Mucosa of stomach (tissue), 1 donor: ENCODE measurements around the gene NIPAL3.
"Not testable (repeated sequence)": the region's sequence is repeated elsewhere in the genome, so short reads cannot be mapped to it uniquely, and the experiment has no call there.

Source experiments
- H3K27me3 ChIP-seq: one replicate; pipeline ENCODE4 v1.7.0; 2013; ENCODE audit warnings: mild to moderate bottlenecking, low read length; ENCODE audit not compliant: control insufficient read depth, insufficient read depth
- H3K36me3 ChIP-seq: one replicate; pipeline ENCODE4 v1.7.0; 2013; ENCODE audit warnings: low read length; ENCODE audit not compliant: control insufficient read depth, insufficient read depth
- H3K4me1 ChIP-seq: one replicate; pipeline ENCODE4 v1.7.0; 2013; ENCODE audit warnings: mild to moderate bottlenecking, low read length; ENCODE audit not compliant: control insufficient read depth, insufficient read depth
- H3K4me3 ChIP-seq: one replicate; pipeline ENCODE4 v1.7.0; 2013; ENCODE audit warnings: low read length
- H3K9ac ChIP-seq: one replicate; pipeline ENCODE4 v1.7.0; 2013; ENCODE audit warnings: mild to moderate bottlenecking, low read length, moderate library complexity
- H3K9me3 ChIP-seq: one replicate; pipeline ENCODE4 v1.7.0; 2013; ENCODE audit warnings: mild to moderate bottlenecking, low read length, moderate library complexity; ENCODE audit not compliant: control insufficient read depth
- donor health status: Pancreatic carcinoma.

Gene NIPAL3

GRCh38 chr1:24503059-24503751 is 87.6 kb downstream of the NIPAL3 start:
- peak overlapping the region; percentile 80 for H3K9ac ChIP-seq
- no peaks in the 10 kb centered on the region for H3K36me3 ChIP-seq
- no peaks in the 10 kb centered on the region for H3K9me3 ChIP-seq
- H3K4me3 ChIP-seq = peak overlapping the region; percentile 91
- H3K27me3 ChIP-seq = no peaks in the 10 kb centered on the region
- H3K4me1 ChIP-seq = peaks cover 33% of the 10 kb centered on the region

- Histone ChIP-seq H3K36me3 (no peaks in the 10 kb centered on the region), H3K9ac (peak overlapping the region; percentile 80), H3K4me3 (peak overlapping the region; percentile 91), H3K4me1 (peaks cover 33% of the 10 kb centered on the region), H3K27me3 (no peaks in the 10 kb centered on the region), H3K9me3 (no peaks in the 10 kb centered on the region)
These were observed 88.4 kb downstream of the NIPAL3 start for GRCh38 chr1:24503870-24504523.

GRCh38 chr1:24504560-24504959 is 89.0 kb downstream of the NIPAL3 start:
- H3K4me3 ChIP-seq = no peak overlapping the region
- peak overlapping the region; percentile 80 for H3K9ac ChIP-seq

GRCh38 chr1:24505816-24506215 is 90.2 kb downstream of the NIPAL3 start:
- Histone ChIP-seq H3K9me3 (no peaks in the 10 kb centered on the region), H3K4me1 (peaks cover 33% of the 10 kb centered on the region), H3K9ac (no peak overlapping the region), H3K36me3 (no peaks in the 10 kb centered on the region), H3K4me3 (no peak overlapping the region), H3K27me3 (no peaks in the 10 kb centered on the region)

More at GRCh38 chr1:24504560-24504959, 89.0 kb downstream of the NIPAL3 start:
- Histone ChIP-seq H3K27me3 (no peaks in the 10 kb centered on the region), H3K9me3 (no peaks in the 10 kb centered on the region), H3K36me3 (no peaks in the 10 kb centered on the region), H3K4me1 (peaks cover 33% of the 10 kb centered on the region)

GRCh38 chr1:24506691-24507381 is 91.2 kb downstream of the NIPAL3 start:
- peaks cover 24% of the 10 kb centered on the region for H3K4me1 ChIP-seq
- no peak overlapping the region for H3K4me3 ChIP-seq
- H3K36me3 ChIP-seq = no peaks in the 10 kb centered on the region
- no peak overlapping the region for H3K9ac ChIP-seq
- H3K27me3 ChIP-seq = no peaks in the 10 kb centered on the region
- no peaks in the 10 kb centered on the region for H3K9me3 ChIP-seq

- H3K4me1 ChIP-seq = peaks cover 20% of the 10 kb centered on the region
- no peak overlapping the region for H3K4me3 ChIP-seq
- H3K36me3 ChIP-seq = no peaks in the 10 kb centered on the region
- H3K27me3 ChIP-seq = no peaks in the 10 kb centered on the region
- H3K9me3 ChIP-seq = no peaks in the 10 kb centered on the region
- H3K9ac ChIP-seq = no peak overlapping the region
These were observed 91.8 kb downstream of the NIPAL3 start for GRCh38 chr1:24507405-24507804.

- Histone ChIP-seq H3K36me3 (no peaks in the 10 kb centered on the region), H3K4me3 (no peak overlapping the region)
These were observed 93.3 kb downstream of the NIPAL3 start for GRCh38 chr1:24508911-24509310.

GRCh38 chr1:24513706-24514105 is 98.1 kb downstream of the NIPAL3 start:
- Histone ChIP-seq H3K36me3 (no peaks in the 10 kb centered on the region), H3K27me3 (no peaks in the 10 kb centered on the region), H3K4me3 (no peak overlapping the region), H3K9me3 (no peaks in the 10 kb centered on the region), H3K4me1 (no peaks in the 10 kb centered on the region), H3K9ac (no peak overlapping the region)

More at GRCh38 chr1:24508911-24509310, 93.3 kb downstream of the NIPAL3 start:
- H3K27me3 ChIP-seq = no peaks in the 10 kb centered on the region
- H3K4me1 ChIP-seq = peaks cover 20% of the 10 kb centered on the region
- H3K9ac ChIP-seq = no peak overlapping the region
- H3K9me3 ChIP-seq = no peaks in the 10 kb centered on the region

GRCh38 chr1:24514946-24515345 is 99.3 kb downstream of the NIPAL3 start:
- Histone ChIP-seq H3K36me3 (no peaks in the 10 kb centered on the region), H3K4me1 (no peaks in the 10 kb centered on the region), H3K27me3 (no peaks in the 10 kb centered on the region), H3K9me3 (no peaks in the 10 kb centered on the region), H3K9ac (no peak overlapping the region), H3K4me3 (no peak overlapping the region)

GRCh38 chr1:24515671-24516209 is 100.1 kb downstream of the NIPAL3 start:
- H3K36me3 ChIP-seq, H3K4me3 ChIP-seq, H3K4me1 ChIP-seq, H3K27me3 ChIP-seq, H3K9ac ChIP-seq, H3K9me3 ChIP-seq: not testable (repeated sequence)

- no peaks in the 10 kb centered on the region for H3K9me3 ChIP-seq
- no peak overlapping the region for H3K4me3 ChIP-seq
- no peaks in the 10 kb centered on the region for H3K27me3 ChIP-seq
- H3K4me1 ChIP-seq = no peaks in the 10 kb centered on the region
- no peak overlapping the region for H3K9ac ChIP-seq
- H3K36me3 ChIP-seq = no peaks in the 10 kb centered on the region
These were observed 100.9 kb downstream of the NIPAL3 start for GRCh38 chr1:24516506-24516905.

- no peak overlapping the region for H3K4me3 ChIP-seq
- no peaks in the 10 kb centered on the region for H3K36me3 ChIP-seq
- H3K9me3 ChIP-seq = no peaks in the 10 kb centered on the region
- no peak overlapping the region for H3K9ac ChIP-seq
- no peaks in the 10 kb centered on the region for H3K27me3 ChIP-seq
- no peaks in the 10 kb centered on the region for H3K4me1 ChIP-seq
These were observed 102.3 kb downstream of the NIPAL3 start for GRCh38 chr1:24517898-24518297.
